ENCODE results near the gene NDUFAF5. TPM values are rescaled to one million over a fixed set of nuclear protein-coding genes. Genes with fewer than 3 reads are reported as not detected.

NDUFAF5 gene
- polyA plus RNA-seq, 3 donors = 5.9 to 15.2 (median 7.8) TPM

DNA sequence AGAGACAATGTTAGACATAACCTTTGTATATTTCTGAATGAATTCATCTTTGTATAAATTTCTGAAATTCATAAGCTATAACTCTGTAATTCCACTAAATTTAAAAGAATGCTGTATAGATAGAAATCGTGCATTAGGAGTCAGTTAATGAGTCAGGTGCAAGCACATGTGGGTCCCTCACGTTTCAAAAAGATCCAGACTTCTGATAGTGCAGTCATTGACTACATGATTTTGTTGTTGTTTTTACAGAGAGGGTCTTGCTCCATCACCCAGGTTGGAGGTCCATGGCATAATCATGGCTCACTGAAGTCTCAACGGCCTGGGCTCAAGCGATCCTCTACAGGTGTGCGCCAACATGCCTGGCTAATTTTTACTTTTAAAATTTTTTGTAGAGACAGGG is 14.7 kb upstream of the NDUFAF5 start:
- TF ChIP-seq, protein P1, sequence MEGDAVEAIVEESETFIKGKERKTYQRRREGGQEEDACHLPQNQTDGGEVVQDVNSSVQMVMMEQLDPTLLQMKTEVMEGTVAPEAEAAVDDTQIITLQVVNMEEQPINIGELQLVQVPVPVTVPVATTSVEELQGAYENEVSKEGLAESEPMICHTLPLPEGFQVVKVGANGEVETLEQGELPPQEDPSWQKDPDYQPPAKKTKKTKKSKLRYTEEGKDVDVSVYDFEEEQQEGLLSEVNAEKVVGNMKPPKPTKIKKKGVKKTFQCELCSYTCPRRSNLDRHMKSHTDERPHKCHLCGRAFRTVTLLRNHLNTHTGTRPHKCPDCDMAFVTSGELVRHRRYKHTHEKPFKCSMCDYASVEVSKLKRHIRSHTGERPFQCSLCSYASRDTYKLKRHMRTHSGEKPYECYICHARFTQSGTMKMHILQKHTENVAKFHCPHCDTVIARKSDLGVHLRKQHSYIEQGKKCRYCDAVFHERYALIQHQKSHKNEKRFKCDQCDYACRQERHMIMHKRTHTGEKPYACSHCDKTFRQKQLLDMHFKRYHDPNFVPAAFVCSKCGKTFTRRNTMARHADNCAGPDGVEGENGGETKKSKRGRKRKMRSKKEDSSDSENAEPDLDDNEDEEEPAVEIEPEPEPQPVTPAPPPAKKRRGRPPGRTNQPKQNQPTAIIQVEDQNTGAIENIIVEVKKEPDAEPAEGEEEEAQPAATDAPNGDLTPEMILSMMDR (IDR thresholded peaks at IDR 0.05) = no peak
- no peaks in the 10 kb centered on the region for H4K20me1 ChIP-seq (ENCODE audit: insufficient read depth, low read length)
- H3K27me3 Mint-ChIP-seq (ENCODE audit: low read depth in 3 of 3) = no peaks in the 10 kb centered on the region
- no peaks in the 10 kb centered on the region for H3K4me1 Mint-ChIP-seq
- no peak overlapping the region for H3K9ac ChIP-seq (ENCODE audit: insufficient read depth, low read length, poor library complexity, severe bottlenecking)
- H3K4me2 ChIP-seq (replicated peaks; ENCODE audit: extremely low read depth, low read length, poor library complexity, severe bottlenecking) = no peak overlapping the region
- peaks cover 58 to 79% of the 10 kb centered on the region in 2 donors for H3K36me3 Mint-ChIP-seq
- H3K4me1 ChIP-seq (ENCODE audit: control insufficient read depth in 1 of 2, insufficient read depth in 2 of 2, low read length in 2 of 2) = no peaks in the 10 kb centered on the region
- no peaks in the 10 kb centered on the region for H3K27me3 ChIP-seq (ENCODE audit: control insufficient read depth in 2 of 2, insufficient read depth in 2 of 2, low read length in 2 of 2)
- H3K9me3 Mint-ChIP-seq = peaks cover 0 to 7% (median 3%) of the 10 kb centered on the region in 7 donors
- no peak for DNase-seq
- WGBS (ENCODE audit: insufficient coverage) = 100% methylated on average over 3 of the region's 5 CpGs
- no peak overlapping the region for H3K4me3 ChIP-seq (replicated peaks in 1 of 3; ENCODE audit: low read depth in 2 of 3, low read length in 3 of 3)
- no peak overlapping the region for H3K27ac Mint-ChIP-seq
- peaks cover 85 to 97% of the 10 kb centered on the region in 2 donors for H3K36me3 ChIP-seq (replicated peaks in 1 of 2; ENCODE audit: control insufficient read depth in 1 of 2, insufficient read depth in 2 of 2, low read length in 2 of 2)
- intact Hi-C loops (cut with micrococcal nuclease) = no loop called here
- no peaks in the 10 kb centered on the region for H3K79me2 ChIP-seq (ENCODE audit: insufficient read depth, low read length)
- no peaks in the 10 kb centered on the region for H3K9me3 ChIP-seq (replicated peaks in 1 of 2; ENCODE audit: control insufficient read depth in 1 of 2, insufficient read depth in 1 of 2, low read length in 2 of 2)
- H2AFZ ChIP-seq (ENCODE audit: insufficient read depth, low read depth, low read length, poor library complexity, severe bottlenecking) = no peak overlapping the region
- H3K4me3 Mint-ChIP-seq = no peak overlapping the region
- H3K27ac ChIP-seq (ENCODE audit: low read depth in 1 of 2, low read length in 2 of 2) = no peak overlapping the region

DNA sequence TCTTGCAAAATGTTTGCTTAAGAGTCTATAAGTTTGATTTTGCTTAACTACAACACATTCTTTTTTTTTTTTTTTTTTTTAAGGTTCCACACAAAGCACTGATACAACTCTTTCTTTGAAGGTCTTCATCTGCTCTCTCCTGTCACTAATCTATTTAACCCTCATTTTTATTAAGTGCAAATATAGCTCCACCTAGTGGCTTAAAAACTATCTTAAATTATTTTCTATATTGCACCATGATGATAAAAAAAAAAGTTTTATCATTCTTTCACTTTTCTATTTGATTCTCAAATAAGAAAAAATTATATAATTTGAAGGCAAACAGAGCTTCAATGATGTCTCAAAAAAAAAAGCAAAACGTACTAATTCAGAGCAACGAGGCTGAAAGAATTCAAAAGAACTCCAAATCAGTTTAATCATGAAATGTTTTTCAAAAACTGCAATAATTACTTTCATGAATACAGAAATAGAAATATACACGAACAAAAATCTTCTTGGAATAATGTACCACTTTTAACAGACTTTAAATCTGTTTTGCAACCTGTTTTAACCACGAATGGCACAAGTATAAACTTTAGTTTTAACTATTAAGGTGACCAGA is 12.9 kb upstream of the NDUFAF5 start:
- no peak overlapping the region for H3K4me2 ChIP-seq (replicated peaks; ENCODE audit: extremely low read depth, low read length, poor library complexity, severe bottlenecking)
- H3K36me3 ChIP-seq (replicated peaks in 1 of 2; ENCODE audit: control insufficient read depth in 1 of 2, insufficient read depth in 2 of 2, low read length in 2 of 2) = peaks cover 82 to 97% of the 10 kb centered on the region in 2 donors
- no CpG with 5 or more reads among the region's 4 CpGs for WGBS (ENCODE audit: insufficient coverage)
- Mint-ChIP-seq H3K9me3 (peaks cover 0 to 4% (median 0%) of the 10 kb centered on the region in 7 donors), H3K4me1 (peaks cover under 1% of the 10 kb centered on the region), H3K4me3 (no peak overlapping the region), H3K27ac (no peak overlapping the region), H3K27me3 (ENCODE audit: low read depth in 3 of 3) (no peaks in the 10 kb centered on the region), H3K36me3 (peaks cover 57 to 77% of the 10 kb centered on the region in 2 donors)
- H4K20me1 ChIP-seq (ENCODE audit: insufficient read depth, low read length) = no peaks in the 10 kb centered on the region
- no peak overlapping the region for H2AFZ ChIP-seq (ENCODE audit: insufficient read depth, low read depth, low read length, poor library complexity, severe bottlenecking)
- no peak overlapping the region for H3K9ac ChIP-seq (ENCODE audit: insufficient read depth, low read length, poor library complexity, severe bottlenecking)
- TF ChIP-seq, protein P1 (IDR thresholded peaks at IDR 0.05) = peak; percentile 79
- peak in 1 of 3 donors; percentile 24 for DNase-seq
- H3K27ac ChIP-seq (ENCODE audit: low read depth in 1 of 2, low read length in 2 of 2) = no peak overlapping the region
- H3K4me3 ChIP-seq (replicated peaks in 1 of 3; ENCODE audit: low read depth in 2 of 3, low read length in 3 of 3) = no peak overlapping the region
- H3K79me2 ChIP-seq (ENCODE audit: insufficient read depth, low read length) = no peaks in the 10 kb centered on the region
- intact Hi-C loops (cut with micrococcal nuclease) = no loop called here
- no peaks in the 10 kb centered on the region for H3K4me1 ChIP-seq (ENCODE audit: control insufficient read depth in 1 of 2, insufficient read depth in 2 of 2, low read length in 2 of 2)
- H3K27me3 ChIP-seq (ENCODE audit: control insufficient read depth in 2 of 2, insufficient read depth in 2 of 2, low read length in 2 of 2) = no peaks in the 10 kb centered on the region
- H3K9me3 ChIP-seq (replicated peaks in 1 of 2; ENCODE audit: control insufficient read depth in 1 of 2, insufficient read depth in 1 of 2, low read length in 2 of 2) = no peaks in the 10 kb centered on the region
